ENCODE data around the gene ERMN.
"Not testable (repeated sequence)": the region's sequence is repeated elsewhere in the genome, so short reads cannot be mapped to it uniquely, and the experiment has no call there.

The ERMN gene, protein sequence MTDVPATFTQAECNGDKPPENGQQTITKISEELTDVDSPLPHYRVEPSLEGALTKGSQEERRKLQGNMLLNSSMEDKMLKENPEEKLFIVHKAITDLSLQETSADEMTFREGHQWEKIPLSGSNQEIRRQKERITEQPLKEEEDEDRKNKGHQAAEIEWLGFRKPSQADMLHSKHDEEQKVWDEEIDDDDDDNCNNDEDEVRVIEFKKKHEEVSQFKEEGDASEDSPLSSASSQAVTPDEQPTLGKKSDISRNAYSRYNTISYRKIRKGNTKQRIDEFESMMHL

DNA sequence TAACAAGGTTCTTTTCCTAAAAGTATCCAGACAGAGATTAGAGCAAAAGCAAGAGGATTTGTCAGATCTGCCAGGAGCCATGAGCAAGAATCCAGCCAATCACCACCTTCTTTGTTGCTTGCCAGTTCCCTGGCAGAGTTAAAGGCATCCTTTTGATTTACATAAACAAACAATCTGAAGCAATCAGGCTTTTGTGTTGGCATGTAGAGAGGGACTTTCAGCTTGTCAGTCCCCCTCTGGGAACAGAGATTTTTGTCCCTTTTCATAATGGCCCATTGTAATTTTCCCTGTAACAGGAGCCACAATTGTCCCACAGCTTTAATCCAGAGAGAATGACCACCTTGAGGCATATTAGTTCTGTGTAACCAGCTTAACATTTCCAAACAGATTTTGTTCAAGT, at the start of gene ERMN:
TSS of gene ERMN (minus strand) at position 39 of the 400 bp plus-strand sequence. CDS start 182 bp downstream, outside the sequence.
- H3K36me3 ChIP-seq (replicated peaks), result no peaks in the 10 kb centered on the region
- H3K4me3 ChIP-seq (ENCODE audit: low read depth, low read length), result no peak within 1 kb of the TSS
- H3K27me3 ChIP-seq (replicated peaks), result no peaks in the 10 kb centered on the region
- no peak within 1 kb of the TSS for H3K27ac ChIP-seq
- in situ Hi-C loops (cut with HindIII; ENCODE audit: low pct_ligation_motif_present, low sequenced_read_pairs), result no loop called here
- no peak for DNase-seq
- TF ChIP-seq, protein P1, sequence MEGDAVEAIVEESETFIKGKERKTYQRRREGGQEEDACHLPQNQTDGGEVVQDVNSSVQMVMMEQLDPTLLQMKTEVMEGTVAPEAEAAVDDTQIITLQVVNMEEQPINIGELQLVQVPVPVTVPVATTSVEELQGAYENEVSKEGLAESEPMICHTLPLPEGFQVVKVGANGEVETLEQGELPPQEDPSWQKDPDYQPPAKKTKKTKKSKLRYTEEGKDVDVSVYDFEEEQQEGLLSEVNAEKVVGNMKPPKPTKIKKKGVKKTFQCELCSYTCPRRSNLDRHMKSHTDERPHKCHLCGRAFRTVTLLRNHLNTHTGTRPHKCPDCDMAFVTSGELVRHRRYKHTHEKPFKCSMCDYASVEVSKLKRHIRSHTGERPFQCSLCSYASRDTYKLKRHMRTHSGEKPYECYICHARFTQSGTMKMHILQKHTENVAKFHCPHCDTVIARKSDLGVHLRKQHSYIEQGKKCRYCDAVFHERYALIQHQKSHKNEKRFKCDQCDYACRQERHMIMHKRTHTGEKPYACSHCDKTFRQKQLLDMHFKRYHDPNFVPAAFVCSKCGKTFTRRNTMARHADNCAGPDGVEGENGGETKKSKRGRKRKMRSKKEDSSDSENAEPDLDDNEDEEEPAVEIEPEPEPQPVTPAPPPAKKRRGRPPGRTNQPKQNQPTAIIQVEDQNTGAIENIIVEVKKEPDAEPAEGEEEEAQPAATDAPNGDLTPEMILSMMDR (IDR thresholded peaks at IDR 0.05; ENCODE audit: low read depth, low read length, missing control alignments), result no peak

DNA sequence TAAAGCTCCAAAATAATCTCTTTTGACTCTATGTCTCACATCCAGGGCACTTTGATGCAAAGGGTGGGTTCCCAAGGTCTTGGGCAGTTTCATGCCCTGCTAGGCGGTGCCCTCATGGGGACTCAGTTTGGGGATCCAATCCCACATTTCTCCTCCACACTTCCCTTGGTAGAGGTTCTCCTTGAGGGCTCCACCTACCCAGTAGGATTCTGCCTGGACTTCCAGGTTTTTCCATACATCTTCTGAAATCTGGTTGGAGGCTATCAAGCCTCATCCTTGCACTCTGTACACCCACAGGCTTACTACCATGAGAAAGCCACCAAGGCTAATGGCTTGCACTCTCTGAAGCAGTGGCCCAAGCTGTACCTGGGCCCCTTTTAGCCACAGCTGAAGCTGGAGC, 49.8 kb upstream of the ERMN start:
- DNase-seq, result no peak
- Histone ChIP-seq H3K27me3 (replicated peaks) (no peaks in the 10 kb centered on the region), H3K36me3 (replicated peaks) (no peaks in the 10 kb centered on the region), H3K27ac (no peak overlapping the region), H3K4me3 (ENCODE audit: low read depth, low read length) (no peak overlapping the region)
- in situ Hi-C loops (cut with HindIII; ENCODE audit: low pct_ligation_motif_present, low sequenced_read_pairs), result no loop called here
- TF ChIP-seq, protein P1 (IDR thresholded peaks at IDR 0.05; ENCODE audit: low read depth, low read length, missing control alignments), result no peak

DNA sequence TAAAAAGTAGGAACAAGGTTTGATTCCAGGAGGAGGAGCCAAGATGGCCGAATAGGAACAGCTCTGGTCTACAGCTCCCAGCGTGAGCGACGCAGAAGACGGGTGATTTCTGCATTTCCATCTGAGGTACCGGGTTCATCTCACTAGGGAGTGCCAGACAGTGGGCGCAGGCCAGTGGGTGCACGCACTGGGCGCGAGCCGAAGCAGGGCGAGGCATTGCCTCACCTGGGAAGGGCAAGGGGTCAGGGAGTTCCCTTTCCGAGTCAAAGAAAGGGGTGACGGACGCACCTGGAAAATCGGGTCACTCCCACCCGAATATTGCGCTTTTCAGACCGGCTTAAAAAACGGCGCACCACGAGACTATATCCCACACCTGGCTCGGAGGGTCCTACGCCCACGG, 42.9 kb upstream of the ERMN start:
- H3K27me3 ChIP-seq (replicated peaks); H3K27ac ChIP-seq; in situ Hi-C loops (cut with HindIII; ENCODE audit: low pct_ligation_motif_present, low sequenced_read_pairs); H3K36me3 ChIP-seq (replicated peaks); H3K4me3 ChIP-seq (ENCODE audit: low read depth, low read length); DNase-seq: not testable (repeated sequence)

DNA sequence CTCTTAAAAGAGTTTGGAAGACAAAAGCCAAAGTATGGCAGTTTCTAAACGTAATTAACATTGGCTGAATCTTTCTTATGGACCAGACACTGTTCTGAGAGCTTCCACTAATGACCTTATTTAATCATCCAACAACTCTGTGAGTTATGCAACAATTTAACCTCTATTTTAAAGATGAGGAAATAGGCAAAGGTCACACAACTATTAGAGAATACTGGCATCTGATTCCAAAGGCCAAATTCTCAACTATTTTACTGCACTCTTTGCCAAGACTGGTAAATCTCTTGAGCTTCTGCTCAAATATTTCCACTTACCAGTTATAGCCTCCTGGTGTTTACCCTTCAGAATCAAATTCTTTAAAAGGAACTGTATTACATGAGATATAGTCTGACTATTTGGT, 42.1 kb upstream of the ERMN start:
- in situ Hi-C loops (cut with HindIII; ENCODE audit: low pct_ligation_motif_present, low sequenced_read_pairs), result no loop called here
- no peak overlapping the region for H3K4me3 ChIP-seq (ENCODE audit: low read depth, low read length)
- TF ChIP-seq, protein P1 (IDR thresholded peaks at IDR 0.05; ENCODE audit: low read depth, low read length, missing control alignments), result no peak
- H3K27ac ChIP-seq, result no peak overlapping the region
- H3K27me3 ChIP-seq (replicated peaks), result no peaks in the 10 kb centered on the region
- H3K36me3 ChIP-seq (replicated peaks), result no peaks in the 10 kb centered on the region
- no peak for DNase-seq

DNA sequence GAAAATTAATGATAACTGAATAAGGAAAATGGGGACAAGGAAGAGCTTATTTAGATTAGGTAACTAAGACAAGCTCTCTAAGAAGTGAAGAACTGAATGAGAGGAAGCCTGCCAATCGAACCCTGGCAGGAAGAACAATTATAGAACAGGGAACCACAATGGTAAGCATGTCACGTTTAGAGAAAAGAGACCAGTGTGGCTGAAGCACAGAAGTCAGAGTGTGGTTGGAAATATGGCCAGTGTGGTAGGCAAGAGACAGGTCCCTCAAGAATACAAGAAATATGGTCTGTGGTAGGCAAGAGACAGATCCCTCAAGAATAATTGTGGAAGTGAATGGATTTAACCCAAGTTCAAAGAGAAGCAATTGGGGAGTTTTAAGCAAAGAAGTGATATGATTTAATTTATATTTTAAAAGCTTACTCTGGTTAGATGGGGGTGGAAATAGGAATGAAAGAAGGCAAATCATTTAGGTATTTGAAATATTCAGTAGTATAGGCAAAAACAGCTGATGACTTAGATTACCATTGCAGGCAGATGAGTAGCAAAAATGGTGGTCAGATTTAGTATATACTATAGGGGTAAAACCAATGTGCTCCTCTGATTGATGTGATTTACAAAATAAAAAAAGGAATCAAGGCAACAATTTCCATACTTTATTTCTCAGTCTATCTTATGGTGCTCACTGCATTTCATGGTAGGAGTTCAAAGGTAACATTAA, 38.8 kb upstream of the ERMN start:
- TF ChIP-seq, protein P1 (IDR thresholded peaks at IDR 0.05; ENCODE audit: low read depth, low read length, missing control alignments), result no peak
- in situ Hi-C loops (cut with HindIII; ENCODE audit: low pct_ligation_motif_present, low sequenced_read_pairs), result no loop called here
- H3K27me3 ChIP-seq (replicated peaks), result no peaks in the 10 kb centered on the region
- no peak overlapping the region for H3K4me3 ChIP-seq (ENCODE audit: low read depth, low read length)
- H3K27ac ChIP-seq, result no peak overlapping the region
- no peak for DNase-seq
- no peaks in the 10 kb centered on the region for H3K36me3 ChIP-seq (replicated peaks)

DNA sequence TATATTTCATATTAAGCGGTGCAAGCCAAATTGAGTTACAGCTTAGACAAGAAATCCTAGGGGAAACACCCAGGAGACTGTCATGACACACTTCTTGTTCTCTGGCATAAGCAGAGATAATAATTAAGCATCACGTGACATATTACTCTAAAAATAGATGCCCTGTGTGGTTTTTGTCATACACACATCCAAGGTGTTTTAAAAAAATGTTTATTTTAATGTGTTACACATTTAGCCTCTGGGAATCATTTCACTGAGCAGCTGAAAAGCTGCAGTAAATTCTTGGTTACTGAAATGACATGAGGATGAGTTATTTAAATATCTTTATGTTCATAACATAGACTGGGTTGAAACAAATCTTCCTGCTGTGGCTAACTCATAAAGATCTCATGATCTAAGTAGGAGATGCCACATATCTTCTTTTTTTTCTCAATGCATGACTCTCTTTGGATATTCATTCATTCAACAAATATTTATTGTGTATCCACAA, 38.0 kb upstream of the ERMN start:
- no peak for DNase-seq
- no peaks in the 10 kb centered on the region for H3K27me3 ChIP-seq (replicated peaks)
- in situ Hi-C loops (cut with HindIII; ENCODE audit: low pct_ligation_motif_present, low sequenced_read_pairs), result no loop called here
- H3K27ac ChIP-seq, result no peak overlapping the region
- TF ChIP-seq, protein P1 (IDR thresholded peaks at IDR 0.05; ENCODE audit: low read depth, low read length, missing control alignments), result no peak
- no peak overlapping the region for H3K4me3 ChIP-seq (ENCODE audit: low read depth, low read length)
- no peaks in the 10 kb centered on the region for H3K36me3 ChIP-seq (replicated peaks)

Measured in brain microvascular endothelial cell (primary cell).